Measurements from ENCODE around the gene DLGAP1.

DLGAP1 gene

DNA sequence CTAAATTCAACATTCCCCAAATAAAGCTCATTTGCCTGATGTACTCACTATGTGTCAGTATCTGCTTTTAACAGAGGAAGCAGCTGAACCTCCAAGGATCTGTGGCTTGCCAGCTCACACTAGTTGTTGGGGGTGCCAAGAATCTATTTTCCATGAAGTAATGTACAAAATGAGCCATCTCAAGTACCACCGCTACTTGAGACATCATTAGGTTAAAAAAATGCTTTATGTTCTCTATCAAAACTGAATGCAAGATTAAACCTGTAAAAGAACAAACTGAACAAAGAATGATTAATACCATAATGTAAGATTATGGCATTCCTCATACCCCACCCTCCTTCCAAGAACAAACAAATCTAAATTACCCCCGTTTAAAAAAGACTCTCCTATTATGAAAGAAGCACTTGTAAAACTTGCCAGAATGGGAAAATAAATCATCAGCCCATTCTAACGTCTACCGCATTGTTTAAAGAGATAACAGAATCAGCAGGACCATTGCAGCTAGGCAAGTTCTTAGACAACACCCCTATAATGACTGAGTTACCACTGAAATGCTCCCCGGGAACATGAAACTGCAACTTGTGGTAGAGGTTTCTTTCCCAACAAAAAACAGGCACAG lies 471.6 kb downstream of the DLGAP1 start:
- no peak for DNase-seq
- Histone ChIP-seq H3K18ac (ENCODE audit: low read length) (no peak overlapping the region), H3K79me2 (ENCODE audit: control insufficient read depth, insufficient read depth, low read length) (no peaks in the 10 kb centered on the region), H2BK120ac (ENCODE audit: low read depth, low read length) (no peak overlapping the region), H3K79me1 (ENCODE audit: low read length) (no peaks in the 10 kb centered on the region), H4K5ac (ENCODE audit: low read length) (no peak overlapping the region), H2BK5ac (ENCODE audit: low read length) (no peak overlapping the region), H3K27ac (ENCODE audit: low read depth, low read length) (no peak overlapping the region), H2AK5ac (ENCODE audit: low read length) (no peak overlapping the region), H3K27me3 (ENCODE audit: insufficient read depth, low read length, poor library complexity) (no peaks in the 10 kb centered on the region), H3K4ac (ENCODE audit: low read depth, low read length) (no peak overlapping the region), H4K8ac (ENCODE audit: low read depth, low read length) (no peak overlapping the region), H3K4me2 (ENCODE audit: low read length) (no peak overlapping the region), H3K4me1 (ENCODE audit: control insufficient read depth, low read depth, low read length) (peaks cover 5% of the 10 kb centered on the region), H3K23ac (ENCODE audit: low read length) (no peak overlapping the region), H3K56ac (ENCODE audit: low read length) (no peak overlapping the region), H2BK15ac (replicated peaks; ENCODE audit: low read depth) (no peak overlapping the region), H3K36me3 (ENCODE audit: control insufficient read depth, insufficient read depth, low read length) (no peaks in the 10 kb centered on the region), H3K4me3 (ENCODE audit: low read length) (no peak overlapping the region), H3K9ac (ENCODE audit: low read length) (no peak overlapping the region)
- 100% methylated on average over 1 of the region's 5 CpGs for WGBS (ENCODE audit: extremely low coverage, insufficient coverage, low lambda C conversion rate)

DNA sequence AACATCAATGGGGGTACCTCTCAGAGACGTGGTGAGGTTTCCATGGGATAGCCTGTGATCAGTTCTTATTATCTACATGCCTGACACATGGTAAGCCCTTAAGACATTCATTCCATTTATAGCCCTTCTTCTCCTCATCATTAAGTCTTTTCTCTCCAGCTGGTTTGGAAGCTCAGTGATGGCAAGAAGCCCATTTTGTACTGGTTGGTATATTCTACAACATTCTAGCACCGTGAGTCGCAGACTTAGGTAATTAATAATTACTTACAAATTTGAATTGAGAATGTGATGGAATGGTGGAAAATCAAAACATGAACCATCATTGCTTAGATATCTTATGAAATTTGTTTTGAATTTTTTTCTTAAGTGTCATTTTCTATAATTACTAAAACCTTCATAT lies 472.6 kb downstream of the DLGAP1 start:
- H3K18ac ChIP-seq (ENCODE audit: low read length), result no peak overlapping the region
- no peak for DNase-seq
- H2BK15ac ChIP-seq (replicated peaks; ENCODE audit: low read depth), result no peak overlapping the region
- no peaks in the 10 kb centered on the region for H3K79me2 ChIP-seq (ENCODE audit: control insufficient read depth, insufficient read depth, low read length)
- H2BK5ac ChIP-seq (ENCODE audit: low read length), result no peak overlapping the region
- H3K56ac ChIP-seq (ENCODE audit: low read length), result no peak overlapping the region
- H3K79me1 ChIP-seq (ENCODE audit: low read length), result no peaks in the 10 kb centered on the region
- no peaks in the 10 kb centered on the region for H3K36me3 ChIP-seq (ENCODE audit: control insufficient read depth, insufficient read depth, low read length)
- H3K4ac ChIP-seq (ENCODE audit: low read depth, low read length), result no peak overlapping the region
- H2AK5ac ChIP-seq (ENCODE audit: low read length), result no peak overlapping the region
- no peak overlapping the region for H3K4me3 ChIP-seq (ENCODE audit: low read length)
- no peak overlapping the region for H3K4me2 ChIP-seq (ENCODE audit: low read length)
- WGBS (ENCODE audit: extremely low coverage, insufficient coverage, low lambda C conversion rate), result no CpG with 5 or more reads among the region's 3 CpGs
- no peak overlapping the region for H3K9ac ChIP-seq (ENCODE audit: low read length)
- H3K23ac ChIP-seq (ENCODE audit: low read length), result no peak overlapping the region
- H4K5ac ChIP-seq (ENCODE audit: low read length), result no peak overlapping the region
- H3K4me1 ChIP-seq (ENCODE audit: control insufficient read depth, low read depth, low read length), result peaks cover 5% of the 10 kb centered on the region
- H3K27me3 ChIP-seq (ENCODE audit: insufficient read depth, low read length, poor library complexity), result no peaks in the 10 kb centered on the region
- H2BK120ac ChIP-seq (ENCODE audit: low read depth, low read length), result no peak overlapping the region
- no peak overlapping the region for H4K8ac ChIP-seq (ENCODE audit: low read depth, low read length)
- H3K27ac ChIP-seq (ENCODE audit: low read depth, low read length), result no peak overlapping the region

DNA sequence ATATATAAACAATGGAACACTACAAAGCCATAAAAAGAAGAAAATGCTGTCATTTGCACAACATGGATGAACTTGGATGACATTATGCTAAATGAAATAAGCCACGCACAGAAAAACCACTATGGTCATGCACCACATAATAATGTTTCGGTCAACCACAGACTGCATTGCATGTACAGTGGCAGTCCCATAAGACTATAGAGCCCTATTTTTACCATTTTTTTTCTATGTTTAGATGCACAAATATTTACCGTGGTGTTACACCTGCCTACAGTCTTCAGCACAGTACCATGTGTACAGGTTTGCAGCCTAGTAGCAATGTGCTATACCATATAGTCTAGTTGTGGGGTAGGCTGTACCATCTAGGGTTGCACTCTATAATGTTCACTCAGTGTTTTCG lies 476.1 kb downstream of the DLGAP1 start:
- no peak overlapping the region for H2BK5ac ChIP-seq (ENCODE audit: low read length)
- H4K5ac ChIP-seq (ENCODE audit: low read length), result no peak overlapping the region
- H4K8ac ChIP-seq (ENCODE audit: low read depth, low read length), result no peak overlapping the region
- no peak overlapping the region for H2AK5ac ChIP-seq (ENCODE audit: low read length)
- H3K4me2 ChIP-seq (ENCODE audit: low read length), result no peak overlapping the region
- DNase-seq, result no peak
- H2BK15ac ChIP-seq (replicated peaks; ENCODE audit: low read depth), result no peak overlapping the region
- no peaks in the 10 kb centered on the region for H3K79me2 ChIP-seq (ENCODE audit: control insufficient read depth, insufficient read depth, low read length)
- no peak overlapping the region for H3K56ac ChIP-seq (ENCODE audit: low read length)
- H3K36me3 ChIP-seq (ENCODE audit: control insufficient read depth, insufficient read depth, low read length), result no peaks in the 10 kb centered on the region
- no peak overlapping the region for H3K18ac ChIP-seq (ENCODE audit: low read length)
- WGBS (ENCODE audit: extremely low coverage, insufficient coverage, low lambda C conversion rate), result no CpG with 5 or more reads among the region's 4 CpGs
- no peaks in the 10 kb centered on the region for H3K4me1 ChIP-seq (ENCODE audit: control insufficient read depth, low read depth, low read length)
- no peak overlapping the region for H3K4me3 ChIP-seq (ENCODE audit: low read length)
- H3K27ac ChIP-seq (ENCODE audit: low read depth, low read length), result no peak overlapping the region
- no peak overlapping the region for H2BK120ac ChIP-seq (ENCODE audit: low read depth, low read length)
- no peak overlapping the region for H3K9ac ChIP-seq (ENCODE audit: low read length)
- H3K23ac ChIP-seq (ENCODE audit: low read length), result no peak overlapping the region
- H3K27me3 ChIP-seq (ENCODE audit: insufficient read depth, low read length, poor library complexity), result no peaks in the 10 kb centered on the region
- no peak overlapping the region for H3K4ac ChIP-seq (ENCODE audit: low read depth, low read length)
- H3K79me1 ChIP-seq (ENCODE audit: low read length), result no peaks in the 10 kb centered on the region

DNA sequence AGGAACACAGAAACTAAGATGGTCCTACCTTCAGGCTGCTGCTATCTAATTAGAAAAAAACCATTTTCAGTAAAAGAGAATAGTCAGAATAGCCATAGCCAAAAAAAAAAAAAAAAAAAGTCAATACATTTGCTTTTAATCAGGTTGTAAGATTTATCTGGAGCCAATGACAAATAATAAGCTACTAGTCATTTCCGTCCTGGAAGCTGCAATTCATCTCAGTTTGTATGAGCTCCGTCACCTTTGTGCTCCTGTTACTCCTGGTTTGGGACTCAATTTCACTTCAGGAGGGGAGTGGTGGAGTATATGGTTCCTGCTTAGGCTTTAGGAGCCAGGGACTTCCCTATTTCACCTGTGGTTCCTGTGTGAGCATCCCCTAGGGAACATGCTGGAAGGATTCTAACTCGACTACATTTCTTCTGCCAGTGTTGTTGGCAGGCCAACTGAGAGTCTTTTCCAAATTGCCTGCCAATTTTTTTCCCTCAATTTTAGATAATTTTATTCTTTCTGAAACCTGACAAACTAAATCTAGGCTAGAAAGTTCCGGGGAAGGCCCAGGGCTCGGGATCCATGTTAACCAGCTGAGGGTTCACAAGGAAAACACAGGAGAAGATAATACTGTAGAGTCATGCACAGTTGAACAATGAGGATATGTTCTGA lies 481.8 kb downstream of the DLGAP1 start:
- Histone ChIP-seq H2BK5ac (ENCODE audit: low read length) (no peak overlapping the region), H3K36me3 (ENCODE audit: control insufficient read depth, insufficient read depth, low read length) (no peaks in the 10 kb centered on the region), H3K27ac (ENCODE audit: low read depth, low read length) (no peak overlapping the region), H4K8ac (ENCODE audit: low read depth, low read length) (no peak overlapping the region), H3K79me1 (ENCODE audit: low read length) (no peaks in the 10 kb centered on the region), H3K56ac (ENCODE audit: low read length) (peak overlapping the region; percentile 47), H2AK5ac (ENCODE audit: low read length) (no peak overlapping the region), H3K9ac (ENCODE audit: low read length) (no peak overlapping the region), H3K4me3 (ENCODE audit: low read length) (no peak overlapping the region), H2BK120ac (ENCODE audit: low read depth, low read length) (no peak overlapping the region), H3K18ac (ENCODE audit: low read length) (no peak overlapping the region), H3K4me1 (ENCODE audit: control insufficient read depth, low read depth, low read length) (no peaks in the 10 kb centered on the region), H3K4me2 (ENCODE audit: low read length) (no peak overlapping the region), H3K4ac (ENCODE audit: low read depth, low read length) (no peak overlapping the region), H3K27me3 (ENCODE audit: insufficient read depth, low read length, poor library complexity) (no peaks in the 10 kb centered on the region), H3K79me2 (ENCODE audit: control insufficient read depth, insufficient read depth, low read length) (no peaks in the 10 kb centered on the region), H2BK15ac (replicated peaks; ENCODE audit: low read depth) (no peak overlapping the region), H3K23ac (ENCODE audit: low read length) (no peak overlapping the region), H4K5ac (ENCODE audit: low read length) (no peak overlapping the region)
- no CpG with 5 or more reads among the region's 5 CpGs for WGBS (ENCODE audit: extremely low coverage, insufficient coverage, low lambda C conversion rate)
- no peak for DNase-seq

DNA sequence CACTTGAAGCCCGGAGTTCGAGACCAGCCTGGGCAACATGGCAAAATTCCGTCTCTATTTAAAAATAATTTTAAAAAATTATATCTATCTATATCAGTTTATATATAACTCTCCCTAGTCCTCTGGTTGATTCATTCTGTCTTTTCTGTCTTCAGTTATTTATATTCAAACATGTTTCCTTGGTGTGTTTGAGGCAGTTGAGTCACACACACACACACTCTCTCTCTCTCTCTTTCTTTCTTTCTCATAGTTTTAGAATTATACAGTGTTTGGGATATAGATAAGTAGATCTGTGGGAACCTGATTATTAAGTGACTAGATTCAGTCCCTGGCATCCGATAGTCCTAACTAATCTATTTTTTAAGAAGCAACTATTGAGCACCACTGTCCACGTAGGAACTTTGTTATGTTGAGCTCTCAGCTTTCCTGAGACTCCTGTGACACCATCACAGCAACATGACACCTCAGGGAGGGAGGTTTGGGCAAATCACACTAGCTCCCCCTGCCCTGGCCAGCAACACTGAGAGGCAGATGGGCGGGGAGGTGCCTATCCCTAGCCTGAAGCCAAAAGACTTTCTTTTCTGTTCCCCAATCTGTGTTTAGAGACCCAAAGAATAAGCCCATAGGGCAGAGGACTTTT lies 482.7 kb downstream of the DLGAP1 start:
- peak; percentile 79 for DNase-seq
- no CpG with 5 or more reads among the region's 6 CpGs for WGBS (ENCODE audit: extremely low coverage, insufficient coverage, low lambda C conversion rate)

More for the DNA sequence above, 482.7 kb downstream of the DLGAP1 start:
- Histone ChIP-seq H4K5ac (ENCODE audit: low read length) (no peak overlapping the region), H3K23ac (ENCODE audit: low read length) (no peak overlapping the region), H2BK120ac (ENCODE audit: low read depth, low read length) (no peak overlapping the region), H3K79me2 (ENCODE audit: control insufficient read depth, insufficient read depth, low read length) (no peaks in the 10 kb centered on the region), H3K79me1 (ENCODE audit: low read length) (no peaks in the 10 kb centered on the region), H4K8ac (ENCODE audit: low read depth, low read length) (no peak overlapping the region), H2BK15ac (replicated peaks; ENCODE audit: low read depth) (no peak overlapping the region), H3K4me3 (ENCODE audit: low read length) (no peak overlapping the region), H2BK5ac (ENCODE audit: low read length) (no peak overlapping the region), H3K27me3 (ENCODE audit: insufficient read depth, low read length, poor library complexity) (no peaks in the 10 kb centered on the region), H3K27ac (ENCODE audit: low read depth, low read length) (no peak overlapping the region), H3K4me2 (ENCODE audit: low read length) (no peak overlapping the region), H3K4me1 (ENCODE audit: control insufficient read depth, low read depth, low read length) (no peaks in the 10 kb centered on the region), H3K9ac (ENCODE audit: low read length) (no peak overlapping the region), H3K36me3 (ENCODE audit: control insufficient read depth, insufficient read depth, low read length) (no peaks in the 10 kb centered on the region), H2AK5ac (ENCODE audit: low read length) (no peak overlapping the region), H3K56ac (ENCODE audit: low read length) (no peak overlapping the region), H3K4ac (ENCODE audit: low read depth, low read length) (no peak overlapping the region), H3K18ac (ENCODE audit: low read length) (no peak overlapping the region)
